ENCODE data around the gene PTPRR.

The PTPRR gene, protein sequence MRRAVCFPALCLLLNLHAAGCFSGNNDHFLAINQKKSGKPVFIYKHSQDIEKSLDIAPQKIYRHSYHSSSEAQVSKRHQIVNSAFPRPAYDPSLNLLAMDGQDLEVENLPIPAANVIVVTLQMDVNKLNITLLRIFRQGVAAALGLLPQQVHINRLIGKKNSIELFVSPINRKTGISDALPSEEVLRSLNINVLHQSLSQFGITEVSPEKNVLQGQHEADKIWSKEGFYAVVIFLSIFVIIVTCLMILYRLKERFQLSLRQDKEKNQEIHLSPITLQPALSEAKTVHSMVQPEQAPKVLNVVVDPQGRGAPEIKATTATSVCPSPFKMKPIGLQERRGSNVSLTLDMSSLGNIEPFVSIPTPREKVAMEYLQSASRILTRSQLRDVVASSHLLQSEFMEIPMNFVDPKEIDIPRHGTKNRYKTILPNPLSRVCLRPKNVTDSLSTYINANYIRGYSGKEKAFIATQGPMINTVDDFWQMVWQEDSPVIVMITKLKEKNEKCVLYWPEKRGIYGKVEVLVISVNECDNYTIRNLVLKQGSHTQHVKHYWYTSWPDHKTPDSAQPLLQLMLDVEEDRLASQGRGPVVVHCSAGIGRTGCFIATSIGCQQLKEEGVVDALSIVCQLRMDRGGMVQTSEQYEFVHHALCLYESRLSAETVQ

DNA sequence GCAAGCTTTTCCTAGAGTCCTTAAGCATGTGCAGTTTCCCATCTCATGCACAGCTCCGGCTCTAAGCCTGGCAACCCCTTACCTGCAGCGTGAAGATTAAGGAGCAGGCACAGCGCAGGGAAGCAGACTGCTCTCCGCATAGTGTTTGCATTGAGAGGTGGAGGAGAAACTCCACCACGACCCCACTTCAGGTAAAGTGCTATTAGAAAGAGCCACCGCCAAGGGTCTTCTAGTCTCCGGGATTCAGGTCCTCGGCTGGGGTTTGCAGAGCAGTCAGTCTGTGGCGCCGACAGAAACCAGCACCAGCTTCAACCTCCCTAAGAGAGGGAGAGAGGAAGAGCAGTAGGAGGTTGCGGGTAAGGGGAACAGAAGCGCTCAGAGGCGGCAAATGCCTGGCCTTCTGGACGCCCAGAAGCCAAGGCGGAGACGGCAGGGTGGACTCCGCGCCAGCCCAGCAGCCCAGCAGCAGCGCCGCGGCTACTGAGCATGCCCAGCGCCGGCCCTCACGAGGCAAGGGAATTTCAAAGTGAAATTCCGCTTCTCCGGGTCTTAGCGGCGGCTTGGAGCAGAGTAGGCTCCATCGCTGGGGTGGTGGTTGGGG lies at the start of gene PTPRR:
Gene PTPRR (minus strand): TSS at position 488 of the 601 bp plus-strand sequence. CDS start 348 bp downstream, at position 140.
- DNase-seq = no peak

DNA sequence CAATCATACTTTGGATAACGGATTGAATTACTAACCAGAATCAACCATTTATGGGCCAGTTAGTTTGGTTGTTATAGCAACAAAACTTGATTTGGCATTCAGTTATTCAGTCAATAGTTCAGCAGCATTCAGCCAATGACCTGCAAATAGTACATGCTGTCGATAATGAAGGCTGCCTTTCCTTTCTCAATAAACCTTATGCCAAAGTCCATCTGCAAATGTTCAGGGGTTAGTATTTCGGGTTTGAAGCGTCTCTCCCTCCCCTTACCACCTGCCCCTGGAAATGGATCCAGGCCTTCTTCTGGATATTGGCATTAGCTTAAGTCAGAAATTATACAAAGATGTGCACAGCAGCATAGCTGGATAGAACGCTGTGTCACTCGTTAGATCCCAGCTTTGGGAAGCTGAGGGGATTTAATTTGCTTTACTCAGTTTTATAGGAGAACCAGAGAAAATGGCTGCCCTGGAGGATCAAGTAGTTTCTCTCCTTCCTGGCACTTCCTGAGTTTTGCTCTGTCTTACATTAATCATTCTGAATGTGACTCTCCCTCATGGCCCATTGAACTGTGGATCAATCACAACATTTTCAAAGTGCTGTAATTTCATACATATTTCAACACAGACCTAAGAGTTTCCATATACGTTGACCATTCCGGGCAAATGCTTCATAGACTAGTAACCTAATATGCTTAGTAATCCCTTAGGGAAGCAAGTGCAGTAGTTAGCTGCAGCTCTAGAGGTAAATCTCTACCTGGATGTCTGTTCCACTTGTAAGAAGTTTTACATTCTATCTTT lies 46.7 kb upstream of the PTPRR start:
- no peak for DNase-seq

DNA sequence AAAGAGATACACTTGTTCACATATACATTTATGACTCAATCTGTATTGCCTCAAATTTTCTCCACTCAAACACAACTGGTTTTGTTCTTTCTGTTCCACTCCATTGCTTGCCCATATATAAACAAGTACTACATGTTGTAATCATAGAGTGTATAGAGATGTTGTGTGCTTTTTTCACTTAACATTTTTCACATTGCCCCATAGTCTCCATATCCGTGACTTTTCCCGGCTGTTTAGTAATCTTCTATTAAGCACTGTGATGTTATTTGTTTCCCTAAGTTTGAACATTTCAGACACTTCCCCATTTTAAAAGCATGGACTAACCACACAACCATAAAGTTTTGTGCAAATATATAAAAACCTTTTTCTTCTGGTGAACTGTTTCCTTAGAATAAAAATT lies 45.5 kb upstream of the PTPRR start:
- no peak for DNase-seq

DNA sequence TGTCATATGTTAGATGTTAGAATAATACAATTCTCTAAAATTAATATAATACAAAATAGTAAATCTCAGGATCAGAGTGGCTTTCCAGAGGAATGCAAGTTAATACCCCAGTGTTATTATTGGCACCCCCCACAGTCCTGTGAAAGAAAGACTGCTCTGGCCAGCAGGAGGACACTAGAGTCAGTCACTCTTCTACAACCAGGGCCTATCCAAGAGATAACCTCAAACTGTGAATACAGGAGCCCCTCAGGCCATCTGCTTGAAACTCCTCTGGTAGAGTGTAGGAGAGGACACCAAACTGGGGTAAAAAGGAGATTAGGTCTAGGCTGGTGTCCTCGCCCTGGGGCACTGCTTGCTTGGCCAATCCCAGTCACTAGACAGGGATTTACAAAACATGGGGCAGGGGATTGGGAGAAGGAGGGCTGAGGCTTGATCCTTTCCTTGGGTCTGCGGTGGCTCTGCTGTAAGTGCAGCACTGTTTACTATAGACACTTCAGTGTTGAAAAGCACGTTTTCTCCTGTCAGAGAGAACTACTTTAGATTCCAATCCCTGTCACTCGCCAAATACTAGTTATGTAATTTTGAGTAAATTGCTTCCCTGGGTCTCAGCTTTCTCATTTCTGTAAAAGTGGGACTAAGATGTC lies 44.5 kb upstream of the PTPRR start:
- DNase-seq = no peak

DNA sequence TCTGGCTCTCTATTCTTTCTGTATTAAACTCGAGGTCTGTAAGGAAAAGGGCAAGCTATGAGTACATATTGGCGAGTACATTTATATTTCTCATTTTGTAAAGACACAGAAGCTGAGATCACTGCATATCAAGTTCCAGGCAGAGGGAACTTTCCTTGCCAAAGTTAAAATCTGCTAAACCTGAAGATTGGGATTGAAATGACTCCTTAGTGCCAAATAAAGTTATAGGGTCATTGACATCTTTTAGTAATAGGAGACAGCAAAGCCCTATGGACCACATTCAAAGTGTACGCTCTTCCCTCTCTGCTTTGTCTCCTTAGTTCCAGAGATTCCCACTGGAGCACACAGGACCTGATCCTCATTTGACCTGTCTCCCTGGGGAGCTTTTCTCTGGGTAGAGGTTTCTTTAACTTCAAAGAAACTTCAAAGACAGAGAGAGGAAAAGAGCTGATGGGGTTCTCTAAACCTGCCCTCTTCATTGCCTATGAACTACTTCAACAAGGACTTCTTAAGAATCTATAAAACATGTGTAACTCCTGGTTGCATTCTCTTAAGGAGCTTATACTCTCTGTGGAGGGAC lies 42.6 kb upstream of the PTPRR start:
- DNase-seq = no peak

DNA sequence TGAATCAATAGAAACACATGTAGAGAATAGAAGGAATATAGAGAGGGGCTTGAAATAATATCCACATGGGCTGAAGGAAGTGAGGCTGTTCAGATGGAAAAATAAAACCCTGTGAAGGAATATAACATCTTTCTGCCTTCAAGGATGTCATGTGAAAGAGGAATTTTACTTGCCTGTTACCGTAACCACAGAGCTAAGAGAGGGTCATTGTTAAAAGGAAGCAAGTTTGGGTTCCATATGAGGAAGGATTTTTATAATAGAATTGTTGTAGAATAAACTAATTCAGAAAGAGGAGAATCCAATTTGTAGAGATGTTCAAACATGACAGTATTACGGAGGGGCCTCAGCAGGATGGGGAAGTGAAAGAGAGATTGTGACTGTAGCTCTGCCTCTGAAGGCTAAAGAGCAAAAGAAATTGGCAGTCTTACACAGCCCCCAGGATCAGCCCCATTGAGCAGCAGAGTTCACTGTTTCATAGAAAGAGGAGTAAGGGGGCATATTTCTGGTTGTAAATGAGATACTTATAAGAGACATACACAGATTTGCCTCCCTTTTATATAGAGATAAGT lies 41.8 kb upstream of the PTPRR start:
- DNase-seq = no peak

DNA sequence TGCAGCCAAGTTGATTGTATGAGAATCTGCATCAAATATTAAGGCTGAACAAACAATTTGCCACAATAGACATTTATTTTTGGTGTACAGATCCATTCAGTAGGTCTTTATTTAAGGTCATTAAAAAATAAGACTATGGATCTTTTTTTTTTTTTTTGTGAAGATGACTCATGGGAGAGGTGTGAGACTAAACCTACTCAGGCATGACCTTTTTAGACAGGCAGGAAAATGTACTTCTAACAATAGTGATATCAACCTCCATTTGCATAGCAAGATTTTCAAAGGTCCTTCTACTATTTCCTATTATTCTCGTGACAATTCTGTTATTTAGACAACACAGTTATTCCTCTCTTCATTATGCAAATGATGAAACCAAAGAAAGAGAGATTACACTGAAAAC lies 39.9 kb upstream of the PTPRR start:
- DNase-seq = peak; percentile 7

DNA sequence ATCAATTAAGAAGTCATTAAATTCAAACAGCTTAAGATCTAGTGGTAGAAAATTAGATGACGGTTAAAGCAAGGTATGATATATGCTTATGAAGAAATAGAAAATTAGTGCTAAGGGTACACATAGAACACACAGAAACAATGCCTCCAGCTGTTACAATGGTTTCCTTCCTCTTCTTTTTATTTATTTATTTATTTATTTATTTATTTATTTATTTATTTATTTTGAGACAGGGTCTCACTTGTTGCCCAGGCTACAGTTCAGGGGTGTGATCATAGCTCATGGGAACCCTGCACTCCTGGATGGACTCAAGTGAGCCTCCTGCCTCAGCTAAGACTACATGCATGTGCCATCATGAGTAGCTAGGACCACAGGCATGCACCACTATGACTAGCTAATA lies 34.9 kb upstream of the PTPRR start:
- no peak for DNase-seq

DNA sequence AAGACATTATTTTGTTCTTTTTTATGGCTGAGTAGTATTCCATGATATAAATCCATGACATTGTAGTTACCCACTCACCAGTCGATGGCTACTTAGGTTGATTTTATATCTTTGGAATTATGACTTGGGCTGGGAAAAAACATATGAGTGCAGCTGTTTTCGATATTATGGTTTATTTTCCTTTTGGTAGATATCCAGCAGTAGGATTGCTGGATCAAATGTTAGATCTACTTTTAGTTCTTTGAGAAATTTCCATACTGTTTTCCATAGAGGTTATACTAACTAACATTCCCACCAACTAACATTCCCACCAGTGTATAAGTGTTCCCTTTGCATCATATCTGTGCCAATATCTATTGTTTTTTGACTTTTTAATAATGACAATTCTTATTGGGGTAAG lies 29.9 kb upstream of the PTPRR start:
- no peak for DNase-seq

DNA sequence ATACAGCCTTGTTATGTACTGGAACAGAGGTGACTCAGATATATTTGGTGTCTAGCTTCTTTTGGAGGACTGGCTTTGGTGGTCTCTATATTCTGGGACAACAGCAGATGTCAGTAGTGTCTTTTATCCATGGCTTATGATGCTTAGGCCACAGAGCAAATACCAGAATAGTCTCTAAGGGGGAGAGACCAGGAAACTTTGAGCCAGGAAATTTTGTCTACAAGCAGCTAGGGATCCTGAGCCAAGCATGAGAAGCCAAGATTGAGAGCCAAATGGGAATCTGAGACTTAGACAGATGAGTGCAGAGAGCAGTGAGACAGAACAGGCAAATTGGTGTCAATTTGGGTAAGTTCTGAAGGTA lies 28.4 kb upstream of the PTPRR start:
- DNase-seq = no peak

DNA sequence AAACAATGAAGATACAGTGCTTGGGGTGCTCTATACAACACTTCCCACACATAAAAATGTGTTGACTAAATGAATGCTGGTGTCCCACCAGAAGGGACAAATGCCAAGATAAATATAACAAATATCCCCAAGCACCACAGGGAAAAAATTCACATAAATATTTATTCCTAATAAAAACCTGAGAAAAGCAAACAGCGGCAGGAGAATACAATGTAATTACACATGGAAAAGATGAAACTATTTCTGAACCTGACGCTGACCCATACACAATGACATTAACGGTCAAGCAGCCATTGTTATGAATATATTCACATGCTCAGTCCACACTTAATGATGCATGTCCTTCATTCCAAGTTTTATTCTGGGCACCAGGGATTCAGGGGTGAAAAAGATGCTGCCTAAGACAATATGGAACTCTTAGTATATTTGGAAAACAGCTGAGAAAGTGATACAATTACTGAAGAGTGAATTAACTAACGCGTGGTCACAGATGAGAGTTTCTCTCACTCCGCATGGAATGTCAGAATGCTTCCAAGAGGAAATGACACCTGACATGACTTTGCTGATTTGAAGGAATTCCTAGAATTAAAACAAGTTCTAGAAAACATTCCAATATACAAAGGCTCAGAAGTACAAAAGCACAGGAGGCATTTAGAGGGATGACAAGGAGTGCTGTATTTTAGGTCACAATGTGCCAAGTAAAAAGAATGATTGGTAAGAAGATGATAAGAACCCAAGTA lies 27.9 kb upstream of the PTPRR start:
- no peak for DNase-seq

DNA sequence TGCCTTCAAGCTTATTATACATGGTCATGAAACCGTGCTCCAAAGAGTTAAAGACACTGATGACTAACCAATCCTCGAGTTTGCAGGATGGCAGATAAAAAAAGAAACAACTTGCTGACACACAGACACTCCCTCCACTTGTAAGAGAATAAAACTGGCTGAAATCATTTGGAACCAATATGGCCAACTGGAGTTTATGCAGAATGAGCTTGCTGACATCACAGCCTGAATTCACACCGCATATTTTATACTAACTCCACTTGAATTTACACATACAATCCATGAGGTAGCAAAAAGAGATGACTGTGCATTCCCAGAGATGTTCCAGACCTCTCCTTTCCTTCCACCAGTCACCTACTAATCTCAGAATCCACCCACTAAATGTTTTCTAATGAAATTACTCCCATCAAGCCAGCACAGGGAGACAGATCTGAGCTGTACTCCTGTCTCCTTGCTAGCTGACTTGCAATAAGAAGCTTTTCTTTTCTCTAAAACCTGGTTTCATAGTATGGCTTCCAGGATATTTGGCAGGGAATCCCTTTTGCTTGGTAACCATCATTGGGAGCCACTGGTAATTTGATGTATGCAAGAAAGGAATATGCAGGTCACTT lies 15.8 kb upstream of the PTPRR start:
- DNase-seq = no peak

DNA sequence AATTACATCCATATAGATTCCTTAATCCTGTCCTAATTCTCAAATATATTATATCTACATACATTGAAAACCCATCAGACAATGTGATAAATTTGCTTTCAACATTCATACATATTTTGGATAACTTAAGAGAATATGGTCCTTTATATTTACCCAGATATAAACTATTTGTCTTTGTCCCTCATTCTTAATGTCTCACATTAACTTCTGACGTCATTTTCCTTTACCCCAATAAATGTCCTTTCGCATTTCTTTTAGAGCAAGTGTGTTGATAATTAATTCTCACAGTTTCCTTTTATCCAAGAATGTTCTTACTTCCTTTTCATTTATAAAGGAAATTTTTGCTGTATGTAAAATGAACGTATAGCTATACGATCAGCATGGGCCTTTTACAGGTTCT lies 12.6 kb upstream of the PTPRR start:
- DNase-seq = no peak

DNA sequence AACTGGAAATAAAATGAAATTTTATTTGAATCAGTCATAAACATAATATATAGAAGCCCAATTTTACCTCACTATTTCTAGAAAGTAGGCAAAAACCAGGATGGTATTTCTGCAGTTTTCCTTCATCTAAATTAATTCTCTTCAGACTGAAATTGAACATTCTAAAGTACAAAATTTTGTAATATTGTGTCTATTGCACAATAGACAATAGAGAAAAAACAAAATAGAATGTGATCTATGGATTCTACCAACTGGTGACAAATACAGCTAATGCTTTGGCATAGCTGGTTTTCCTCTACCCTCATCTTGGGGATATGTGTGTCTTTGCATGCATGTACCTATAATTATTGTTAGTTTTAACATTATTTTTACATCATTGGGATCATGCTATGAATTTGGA lies 8.5 kb upstream of the PTPRR start:
- DNase-seq = no peak

DNA sequence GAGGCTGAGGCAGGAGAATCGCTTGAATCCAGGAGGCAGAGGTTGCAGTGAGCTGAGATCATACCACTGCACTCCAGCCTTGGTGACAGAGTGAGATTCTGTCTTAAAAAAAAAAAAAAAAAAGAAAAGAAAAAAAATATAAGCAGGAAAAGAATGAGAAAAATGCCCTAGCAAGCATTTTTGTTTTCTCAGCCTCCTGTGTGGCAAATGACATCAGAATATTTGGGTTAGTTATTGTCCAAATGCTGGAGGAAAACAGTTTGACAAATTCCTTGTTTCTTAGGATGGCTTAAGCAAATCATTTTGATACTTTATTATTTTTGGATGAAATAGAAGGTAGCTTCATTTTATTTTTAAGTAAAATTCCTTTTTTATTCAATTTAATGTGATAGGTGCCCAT lies 7.5 kb upstream of the PTPRR start:
- DNase-seq = no peak

DNA sequence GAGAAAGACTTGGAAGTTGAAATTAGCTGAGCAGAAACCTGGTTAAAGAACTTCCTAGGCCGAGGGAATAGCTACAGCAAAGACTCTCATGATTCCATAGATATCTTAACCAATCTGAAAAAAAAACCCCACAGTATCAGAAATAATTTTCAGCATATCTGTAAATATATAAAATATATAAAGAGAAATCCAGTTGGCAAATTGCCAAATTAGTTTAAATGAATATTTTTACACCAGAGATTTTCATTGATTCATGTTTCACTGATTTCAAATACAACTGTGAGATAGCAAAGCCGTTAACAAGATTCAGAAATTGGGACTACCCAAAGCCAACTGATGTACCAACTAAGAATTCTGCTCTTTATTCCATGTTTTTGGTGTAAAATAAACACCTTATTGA lies 6.8 kb upstream of the PTPRR start:
- no peak for DNase-seq

DNA sequence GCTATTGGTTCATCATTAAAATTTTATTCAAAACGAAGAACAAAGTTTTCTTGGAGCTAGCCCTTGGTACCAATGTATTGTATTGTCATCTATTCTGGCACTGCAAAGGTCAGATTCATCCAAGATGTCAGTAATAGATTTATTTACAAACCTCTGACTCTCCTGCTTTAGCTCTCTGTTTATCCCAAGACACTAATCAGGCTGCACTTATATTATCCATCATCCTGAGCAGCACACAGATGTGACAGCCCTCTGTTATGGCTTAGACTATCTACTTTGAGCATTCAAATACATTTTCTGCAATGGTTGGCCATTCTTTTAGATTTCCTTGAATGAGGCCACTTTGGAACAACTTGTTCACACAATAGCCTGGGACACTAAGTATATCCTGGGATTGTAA lies 5.0 kb upstream of the PTPRR start:
- no peak for DNase-seq

DNA sequence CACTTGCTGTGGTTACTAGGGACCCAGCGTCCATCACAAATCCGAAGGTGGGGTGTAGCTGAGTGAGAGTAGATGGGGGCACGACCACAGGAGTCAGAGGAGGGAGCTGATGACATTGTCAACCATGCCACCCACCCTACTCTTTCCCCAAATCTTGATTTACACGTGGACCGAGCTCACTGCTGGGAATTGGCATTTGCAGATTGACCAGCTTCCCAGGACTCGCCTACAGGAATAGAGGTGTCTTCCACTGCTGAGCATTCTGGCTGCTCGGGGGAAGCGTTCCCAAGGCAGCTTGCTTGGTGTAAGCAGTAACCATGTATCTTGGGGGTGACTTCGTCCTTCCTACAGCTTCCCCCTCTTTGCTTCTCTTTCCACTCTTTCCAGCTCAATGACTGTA lies 353 bp upstream of the PTPRR start:
- DNase-seq = no peak

DNA sequence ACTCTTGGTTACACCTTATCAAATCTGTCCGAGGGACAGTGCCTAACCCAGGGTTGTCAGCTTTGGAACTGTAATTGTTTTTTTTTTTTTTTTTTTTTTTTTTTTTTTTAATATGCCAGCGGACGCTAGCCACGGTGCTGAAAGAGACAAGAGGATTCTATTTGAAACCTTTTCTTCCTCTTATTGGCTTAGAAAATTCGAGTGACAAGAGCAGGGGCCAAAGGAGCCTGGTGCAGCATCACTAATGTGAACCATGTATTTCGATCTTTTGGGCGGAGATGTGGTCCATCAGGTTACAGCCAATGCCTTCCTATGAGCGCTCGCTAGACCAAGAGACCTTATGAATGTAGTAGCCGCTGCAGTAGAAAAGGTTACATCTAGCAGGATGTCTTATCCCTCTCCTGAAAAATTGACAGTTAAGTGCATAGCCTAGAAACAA lies 922 bp downstream of the PTPRR start:
- DNase-seq = no peak

DNA sequence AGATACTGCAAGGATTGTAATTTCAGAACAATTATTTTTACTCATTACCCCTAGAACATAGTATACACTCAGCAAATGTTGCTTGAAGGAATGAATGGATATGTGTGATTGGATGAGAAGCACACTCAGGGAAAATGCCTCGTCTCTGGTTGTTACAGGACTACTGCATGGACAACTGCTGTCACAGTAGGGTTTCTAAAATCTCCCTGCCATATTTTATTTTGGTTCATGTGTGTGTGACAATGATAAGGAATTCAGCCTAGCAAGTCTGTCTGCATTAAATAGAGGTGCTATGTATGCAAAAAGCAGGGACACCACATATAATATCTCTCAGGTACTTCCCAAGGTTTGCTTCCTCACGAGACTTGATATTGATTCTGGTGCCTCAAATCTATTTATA lies 1.4 kb downstream of the PTPRR start:
- no peak for DNase-seq

DNA sequence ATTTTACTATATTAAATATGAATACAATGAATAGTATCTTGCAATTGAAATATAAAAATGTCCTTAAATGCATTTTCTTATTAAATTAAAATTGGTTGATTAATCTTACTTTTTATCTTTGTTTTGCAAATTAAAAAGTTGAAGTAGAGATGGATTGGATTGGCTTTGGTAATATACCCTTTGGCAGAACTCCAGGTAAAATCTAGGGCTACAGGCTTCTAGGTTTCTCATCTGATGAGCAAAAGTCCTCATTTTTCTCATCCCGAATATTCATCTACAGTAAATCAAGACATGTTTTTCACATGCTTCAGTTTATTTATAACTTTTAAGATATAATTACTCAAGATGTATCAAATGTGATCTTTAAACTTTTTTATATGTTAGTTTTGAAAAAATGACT lies 2.2 kb downstream of the PTPRR start:
- DNase-seq = no peak

All from kidney glomerular epithelial cell (primary cell).